ENCODE data around the gene CLASP2. TPM values are rescaled to one million over a fixed set of nuclear protein-coding genes. Genes with fewer than 3 reads are reported as not detected.

CLASP2 gene
- total RNA-seq, 1 experiment from 2014 or later, result 36.5 TPM

DNA sequence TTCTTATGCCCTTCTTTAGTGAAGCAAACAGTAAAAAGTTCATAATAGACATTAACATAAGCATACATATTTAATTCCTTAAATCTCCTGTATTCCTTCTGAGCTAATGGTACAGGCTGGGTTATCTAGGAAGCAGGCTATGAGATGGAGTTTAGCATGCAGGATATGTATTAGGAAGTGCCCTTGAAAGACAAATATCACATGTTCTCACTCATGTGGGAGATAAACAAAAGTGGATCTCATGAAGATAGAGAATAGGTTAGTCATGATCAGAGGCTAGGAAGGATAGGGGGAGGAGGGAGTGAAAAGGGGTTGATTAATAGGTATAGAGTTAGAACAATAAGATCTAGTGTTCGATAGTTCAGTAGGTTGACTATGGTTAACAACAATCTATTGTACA lies 105.4 kb downstream of the CLASP2 start:
- Histone ChIP-seq H2AFZ (no peak overlapping the region), H3K79me2 (ENCODE audit: low read depth) (no peaks in the 10 kb centered on the region), H3K9me3 (ENCODE audit: insufficient read depth, low read depth) (no peaks in the 10 kb centered on the region), H3K36me3 (ENCODE audit: low read depth) (no peaks in the 10 kb centered on the region), H3F3A (ENCODE audit: insufficient read depth, low read depth) (no peaks in the 10 kb centered on the region), H3K4me1 (replicated peaks; ENCODE audit: insufficient read depth) (no peaks in the 10 kb centered on the region), H3K4me2 (no peak overlapping the region), H3K4me3 (no peak overlapping the region), H3K9me2 (ENCODE audit: insufficient read depth) (no peaks in the 10 kb centered on the region), H3K27me3 (ENCODE audit: insufficient read depth, low read depth) (no peaks in the 10 kb centered on the region), H3K27ac (no peak overlapping the region), H4K20me1 (ENCODE audit: insufficient read depth) (no peaks in the 10 kb centered on the region)
- intact Hi-C loops (cut with micrococcal nuclease; ENCODE audit: unreplicated experiment), result no loop called here
- ChIA-PET CTCF (no interaction called here), POLR2A (ENCODE audit: unreplicated experiment) (no interaction called here)
- no peak for DNase-seq
- BruUV-seq (replicated peaks), result no TSS peak
- TF ChIP-seq, protein P1, sequence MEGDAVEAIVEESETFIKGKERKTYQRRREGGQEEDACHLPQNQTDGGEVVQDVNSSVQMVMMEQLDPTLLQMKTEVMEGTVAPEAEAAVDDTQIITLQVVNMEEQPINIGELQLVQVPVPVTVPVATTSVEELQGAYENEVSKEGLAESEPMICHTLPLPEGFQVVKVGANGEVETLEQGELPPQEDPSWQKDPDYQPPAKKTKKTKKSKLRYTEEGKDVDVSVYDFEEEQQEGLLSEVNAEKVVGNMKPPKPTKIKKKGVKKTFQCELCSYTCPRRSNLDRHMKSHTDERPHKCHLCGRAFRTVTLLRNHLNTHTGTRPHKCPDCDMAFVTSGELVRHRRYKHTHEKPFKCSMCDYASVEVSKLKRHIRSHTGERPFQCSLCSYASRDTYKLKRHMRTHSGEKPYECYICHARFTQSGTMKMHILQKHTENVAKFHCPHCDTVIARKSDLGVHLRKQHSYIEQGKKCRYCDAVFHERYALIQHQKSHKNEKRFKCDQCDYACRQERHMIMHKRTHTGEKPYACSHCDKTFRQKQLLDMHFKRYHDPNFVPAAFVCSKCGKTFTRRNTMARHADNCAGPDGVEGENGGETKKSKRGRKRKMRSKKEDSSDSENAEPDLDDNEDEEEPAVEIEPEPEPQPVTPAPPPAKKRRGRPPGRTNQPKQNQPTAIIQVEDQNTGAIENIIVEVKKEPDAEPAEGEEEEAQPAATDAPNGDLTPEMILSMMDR (conservative IDR thresholded peaks at IDR 0.05), result no peak
- no peak for TF ChIP-seq EZH2 (IDR thresholded peaks at IDR 0.05; ENCODE audit: low read depth)

DNA sequence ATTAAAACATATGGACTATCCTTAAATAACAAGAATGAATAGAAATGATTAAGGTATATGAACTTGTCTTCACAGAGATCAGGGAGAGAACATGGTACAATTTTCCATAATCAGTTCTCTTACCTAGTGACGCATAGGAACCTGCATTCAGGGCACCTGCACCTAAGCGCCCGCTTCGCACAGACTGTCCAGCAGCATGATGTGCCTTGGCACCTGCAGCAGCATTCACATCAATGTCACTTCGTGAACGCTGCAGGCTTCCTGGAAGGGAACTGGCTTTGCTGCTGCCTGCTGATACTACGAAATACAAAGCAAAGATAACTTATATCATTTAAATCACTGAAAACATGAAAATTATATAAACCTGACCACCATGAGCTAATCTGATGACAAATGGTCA lies 115.2 kb downstream of the CLASP2 start:
- Histone ChIP-seq H2AFZ (no peak overlapping the region), H4K20me1 (ENCODE audit: insufficient read depth) (no peaks in the 10 kb centered on the region), H3K79me2 (ENCODE audit: low read depth) (no peaks in the 10 kb centered on the region), H3K9me3 (ENCODE audit: insufficient read depth, low read depth) (no peaks in the 10 kb centered on the region), H3K9me2 (ENCODE audit: insufficient read depth) (no peaks in the 10 kb centered on the region), H3K27me3 (ENCODE audit: insufficient read depth, low read depth) (no peaks in the 10 kb centered on the region), H3K4me1 (replicated peaks; ENCODE audit: insufficient read depth) (no peaks in the 10 kb centered on the region), H3F3A (ENCODE audit: insufficient read depth, low read depth) (0 out of 2 replicates have a peak, but pooled peaks cover 3% of the 10 kb centered on the region), H3K36me3 (ENCODE audit: low read depth) (no peaks in the 10 kb centered on the region), H3K27ac (no peak overlapping the region), H3K4me3 (no peak overlapping the region), H3K4me2 (no peak overlapping the region)
- ChIA-PET POLR2A (ENCODE audit: unreplicated experiment) (no interaction called here), CTCF (no interaction called here)
- intact Hi-C loops (cut with micrococcal nuclease; ENCODE audit: unreplicated experiment), result no loop called here
- BruUV-seq (replicated peaks), result no TSS peak
- no peak for DNase-seq
- no peak for TF ChIP-seq EZH2 (IDR thresholded peaks at IDR 0.05; ENCODE audit: low read depth)
- TF ChIP-seq, protein P1 (conservative IDR thresholded peaks at IDR 0.05), result no peak

DNA sequence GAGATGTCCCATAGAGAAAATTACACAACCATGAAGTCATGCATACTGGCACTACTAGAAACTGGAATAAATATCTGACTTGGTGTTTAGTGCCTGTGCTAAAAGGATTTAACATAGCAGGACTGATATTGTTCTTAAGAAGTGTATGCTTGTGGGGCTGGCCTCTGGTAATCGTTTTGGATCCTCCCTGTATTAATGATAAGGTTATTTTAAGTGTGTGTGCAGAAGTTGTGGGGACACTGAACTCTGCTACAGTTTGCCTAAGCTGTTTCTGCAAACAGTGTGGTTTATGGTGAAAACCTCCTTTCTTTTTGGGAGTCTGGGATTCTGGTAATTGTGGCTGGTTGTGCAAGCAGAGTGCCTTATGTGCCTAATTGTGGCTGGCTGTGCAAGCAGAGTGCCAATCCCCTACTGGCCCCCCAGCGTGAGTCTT lies 120.8 kb downstream of the CLASP2 start:
- intact Hi-C loops (cut with micrococcal nuclease; ENCODE audit: unreplicated experiment), result no loop called here
- H3K4me2 ChIP-seq, result no peak overlapping the region
- no peaks in the 10 kb centered on the region for H3K9me2 ChIP-seq (ENCODE audit: insufficient read depth)
- TF ChIP-seq, protein P1 (conservative IDR thresholded peaks at IDR 0.05), result no peak
- no peak for TF ChIP-seq EZH2 (IDR thresholded peaks at IDR 0.05; ENCODE audit: low read depth)
- POLR2A ChIA-PET (ENCODE audit: unreplicated experiment), result no interaction called here
- no peaks in the 10 kb centered on the region for H3F3A ChIP-seq (ENCODE audit: insufficient read depth, low read depth)
- H3K27me3 ChIP-seq (ENCODE audit: insufficient read depth, low read depth), result no peaks in the 10 kb centered on the region
- no peak for DNase-seq
- no peaks in the 10 kb centered on the region for H4K20me1 ChIP-seq (ENCODE audit: insufficient read depth)
- no peak overlapping the region for H3K27ac ChIP-seq
- H2AFZ ChIP-seq, result no peak overlapping the region
- no TSS peak for BruUV-seq (replicated peaks)
- H3K4me3 ChIP-seq, result no peak overlapping the region
- CTCF ChIA-PET, result no interaction called here
- no peaks in the 10 kb centered on the region for H3K79me2 ChIP-seq (ENCODE audit: low read depth)
- no peaks in the 10 kb centered on the region for H3K4me1 ChIP-seq (replicated peaks; ENCODE audit: insufficient read depth)
- H3K9me3 ChIP-seq (ENCODE audit: insufficient read depth, low read depth), result no peaks in the 10 kb centered on the region
- H3K36me3 ChIP-seq (ENCODE audit: low read depth), result no peaks in the 10 kb centered on the region
